AG09309 (cell line): Measurements from ENCODE around the gene FAM200C.

Source experiments
- DNase-seq: peaks from one replicate; pipeline ENCODE4 v3.0.0-alpha.2; 2010; ENCODE audit warnings: low read depth
- H3K4me3 ChIP-seq: 2 replicates; pipeline ENCODE4 v1.5.1; 2011; ENCODE audit warnings: mild to moderate bottlenecking, low read depth, low read length, moderate library complexity; ENCODE audit not compliant: control insufficient read depth
- TF ChIP-seq, protein P1 (sequence below): IDR thresholded peaks from 2 replicates; pipeline ENCODE4 v1.5.1; 2011; ENCODE audit warnings: mild to moderate bottlenecking, low read depth, low read length, inconsistent platforms; ENCODE audit not compliant: insufficient read depth, control insufficient read depth; ENCODE audit errors: missing control alignments

The FAM200C gene

DNA sequence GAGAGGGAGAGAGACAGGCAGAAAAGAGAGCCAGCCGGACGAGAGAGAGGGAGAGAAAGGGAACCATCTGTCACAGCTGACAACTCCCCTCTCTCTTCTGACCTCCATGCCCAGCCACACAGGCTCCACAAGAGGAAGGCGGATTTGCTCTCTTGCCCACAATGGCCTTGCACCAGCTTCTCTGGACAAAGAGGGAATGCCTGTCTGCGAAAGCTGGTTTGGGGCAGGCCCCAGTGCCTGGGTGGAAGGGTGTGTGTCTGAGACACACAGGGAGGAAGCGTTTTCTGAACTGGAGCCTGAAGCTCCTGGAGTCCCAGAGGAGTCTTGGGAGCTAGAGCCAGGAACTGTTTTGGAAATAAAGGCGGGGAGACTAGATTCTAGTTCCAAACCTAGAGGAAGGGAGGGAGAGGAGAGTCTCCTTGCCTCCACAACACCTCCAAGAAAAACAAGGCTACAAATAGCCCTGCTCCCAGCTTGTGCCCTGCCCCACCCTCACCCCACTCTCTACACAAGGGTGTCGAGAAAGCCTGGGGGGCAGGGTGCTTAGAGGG, 41.9 kb downstream of the FAM200C start:
- TF ChIP-seq, protein P1, sequence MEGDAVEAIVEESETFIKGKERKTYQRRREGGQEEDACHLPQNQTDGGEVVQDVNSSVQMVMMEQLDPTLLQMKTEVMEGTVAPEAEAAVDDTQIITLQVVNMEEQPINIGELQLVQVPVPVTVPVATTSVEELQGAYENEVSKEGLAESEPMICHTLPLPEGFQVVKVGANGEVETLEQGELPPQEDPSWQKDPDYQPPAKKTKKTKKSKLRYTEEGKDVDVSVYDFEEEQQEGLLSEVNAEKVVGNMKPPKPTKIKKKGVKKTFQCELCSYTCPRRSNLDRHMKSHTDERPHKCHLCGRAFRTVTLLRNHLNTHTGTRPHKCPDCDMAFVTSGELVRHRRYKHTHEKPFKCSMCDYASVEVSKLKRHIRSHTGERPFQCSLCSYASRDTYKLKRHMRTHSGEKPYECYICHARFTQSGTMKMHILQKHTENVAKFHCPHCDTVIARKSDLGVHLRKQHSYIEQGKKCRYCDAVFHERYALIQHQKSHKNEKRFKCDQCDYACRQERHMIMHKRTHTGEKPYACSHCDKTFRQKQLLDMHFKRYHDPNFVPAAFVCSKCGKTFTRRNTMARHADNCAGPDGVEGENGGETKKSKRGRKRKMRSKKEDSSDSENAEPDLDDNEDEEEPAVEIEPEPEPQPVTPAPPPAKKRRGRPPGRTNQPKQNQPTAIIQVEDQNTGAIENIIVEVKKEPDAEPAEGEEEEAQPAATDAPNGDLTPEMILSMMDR: no peak
- DNase-seq: no peak

DNA sequence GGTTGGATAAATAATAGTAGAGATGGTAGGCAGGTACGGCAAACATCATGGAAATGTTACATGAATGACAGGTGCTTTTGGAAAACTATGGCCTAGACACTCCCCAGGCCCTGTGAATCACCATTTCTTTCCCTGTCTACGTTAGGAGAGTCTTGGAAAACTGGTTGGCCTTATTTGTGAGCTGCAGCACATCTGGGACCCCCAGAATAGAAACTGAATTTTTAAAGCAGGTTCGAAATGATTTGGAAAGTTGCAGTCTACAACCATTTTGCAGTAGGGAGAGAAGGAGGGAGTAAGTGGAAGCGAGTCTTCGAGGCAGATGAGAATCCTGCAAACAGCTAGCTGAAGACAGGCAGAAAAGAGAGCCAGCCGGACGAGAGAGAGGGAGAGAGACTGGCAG, 42.5 kb downstream of the FAM200C start:
- H3K4me3 ChIP-seq: no peak overlapping the region
- DNase-seq: no peak
- TF ChIP-seq, protein P1: no peak

More for the DNA sequence above, 41.9 kb downstream of the FAM200C start:
- no peak overlapping the region for H3K4me3 ChIP-seq

DNA sequence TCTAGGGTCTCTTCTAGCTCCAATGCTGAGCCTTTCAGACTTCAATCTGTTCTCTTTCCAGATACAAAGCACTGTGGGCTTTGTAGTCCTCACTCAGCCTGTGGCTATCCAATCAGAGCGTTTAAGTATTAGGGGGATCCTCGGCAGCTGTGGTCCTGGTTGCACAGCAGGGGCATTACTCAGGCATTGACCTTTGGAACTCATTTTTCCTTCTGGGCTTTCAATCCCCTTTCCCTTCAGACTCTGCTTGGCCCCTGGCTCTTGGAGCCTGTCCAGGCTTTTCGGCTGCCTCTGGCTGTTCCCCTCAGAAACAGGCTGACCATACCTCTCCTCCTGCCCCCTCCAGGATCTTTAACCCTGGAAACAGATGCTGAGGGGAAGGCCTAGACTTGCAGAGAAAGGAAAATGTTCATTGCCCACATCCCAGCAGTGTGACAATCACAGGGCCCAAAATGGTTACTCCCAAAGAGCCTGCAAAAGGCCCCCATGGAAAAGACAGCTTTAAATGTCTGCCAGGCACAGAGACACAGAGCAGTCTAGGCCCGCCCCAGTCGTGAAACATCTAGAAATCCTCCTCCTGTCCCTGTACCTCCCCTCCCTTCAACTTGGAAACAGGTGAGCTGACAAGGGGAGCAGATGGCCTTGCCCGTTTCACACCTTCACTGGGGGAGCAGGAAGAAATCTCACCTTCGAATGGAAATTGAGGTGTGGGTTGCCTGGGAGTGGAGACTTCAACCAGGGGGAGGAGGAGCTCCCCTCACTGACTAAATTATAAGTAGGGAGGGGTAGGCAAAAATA, 43.1 kb downstream of the FAM200C start:
- no peak for DNase-seq
- no peak overlapping the region for H3K4me3 ChIP-seq
- TF ChIP-seq, protein P1: no peak

DNA sequence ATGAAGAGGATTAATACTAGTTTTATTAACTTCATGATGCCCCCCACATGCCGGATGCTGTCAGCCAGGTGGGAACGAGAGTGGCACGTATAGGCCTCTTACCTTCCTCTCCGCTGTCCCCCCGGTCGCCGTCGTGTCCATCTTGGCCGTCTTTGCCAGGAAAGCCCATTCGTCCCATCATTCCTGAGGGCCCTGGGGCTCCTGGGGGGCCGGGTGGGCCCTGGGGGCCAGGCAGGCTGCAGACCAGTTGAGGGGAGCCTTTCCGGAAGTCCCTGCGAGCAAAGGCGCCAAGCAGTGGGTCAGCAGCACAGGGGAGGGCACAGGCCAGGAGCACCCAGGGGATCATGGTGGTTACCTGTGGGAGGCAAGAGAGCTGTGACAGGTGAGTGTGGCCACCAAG, 45.2 kb downstream of the FAM200C start:
- TF ChIP-seq, protein P1: no peak
- no peak overlapping the region for H3K4me3 ChIP-seq
- no peak for DNase-seq

DNA sequence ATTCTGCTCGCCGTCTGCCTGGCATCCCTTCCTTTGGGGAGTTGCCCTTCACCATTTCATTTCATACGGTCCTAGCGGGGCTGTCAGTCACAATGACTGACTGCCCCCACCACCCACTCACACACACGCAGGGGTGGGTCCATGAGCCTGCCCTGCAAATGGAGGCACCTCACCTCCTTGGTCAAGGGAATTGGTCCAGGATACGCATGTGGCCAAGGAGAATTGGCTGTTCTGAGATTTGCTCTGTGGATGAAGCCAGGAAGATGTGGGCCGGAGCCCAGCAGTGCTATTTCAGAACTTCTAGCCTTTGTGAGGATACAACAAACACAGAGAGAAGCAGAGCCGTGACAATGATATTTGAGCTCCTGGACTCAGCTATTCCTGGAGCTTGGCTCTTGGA, 46.5 kb downstream of the FAM200C start:
- H3K4me3 ChIP-seq: no peak overlapping the region
- TF ChIP-seq, protein P1: no peak
- no peak for DNase-seq

DNA sequence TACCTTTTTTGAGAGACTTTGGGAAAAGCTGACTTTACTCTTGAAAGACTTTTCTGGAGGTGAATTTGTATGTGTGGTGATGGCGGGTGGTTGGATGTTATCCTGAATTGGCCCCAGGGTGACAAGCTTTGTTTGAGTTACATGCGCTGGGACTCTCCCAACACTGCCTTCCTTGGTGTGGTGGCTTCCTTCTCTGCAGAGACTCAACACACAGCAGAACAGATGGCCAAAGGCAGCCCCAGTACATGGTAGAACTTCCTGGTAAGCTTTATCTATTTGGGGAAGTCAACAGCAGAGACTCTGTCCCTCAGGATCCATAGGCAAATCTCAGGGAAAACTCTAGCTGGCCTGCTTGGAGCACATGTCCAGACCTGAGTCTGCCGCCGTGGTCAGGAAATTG, 47.5 kb downstream of the FAM200C start:
- DNase-seq: no peak
- H3K4me3 ChIP-seq: no peak overlapping the region
- TF ChIP-seq, protein P1: no peak
